K562 (cell line): ENCODE data around the gene COX6B2. TPM values are rescaled to one million over a fixed set of nuclear protein-coding genes. Genes with fewer than 3 reads are reported as not detected.

Experiments
- ARHGAP35 ChIP-seq: fragments of 450-650 bp; IDR thresholded peaks from 2 replicates; pipeline ENCODE4 v1.6.1; 2018; ENCODE audit not compliant: partially characterized antibody
- BRD9 ChIP-seq: fragments of 450-650 bp; IDR thresholded peaks from 2 replicates; pipeline ENCODE4 v1.6.1; 2018; ENCODE audit warnings: low read depth; ENCODE audit not compliant: partially characterized antibody
- E2F6 ChIP-seq, 2 experiments: IDR thresholded peaks; 2 replicates each; pipeline ENCODE4 v1.6.1; 2011; ENCODE audit warnings: borderline replicate concordance in 1 of 2, control low read depth in 1 of 2, low read depth in 1 of 2, low read length in 1 of 2, mild to moderate bottlenecking in 1 of 2, mixed read lengths in 1 of 2, moderate library complexity in 1 of 2; ENCODE audit not compliant: insufficient read depth in 1 of 2, insufficient read length in 1 of 2, poor library complexity in 1 of 2, severe bottlenecking in 1 of 2; ENCODE audit errors: extremely low read depth in 1 of 2
- FIP1L1 ChIP-seq: fragments of 200-400 bp; formaldehyde crosslinking; IDR thresholded peaks from 2 replicates; pipeline ENCODE4 v1.6.1; 2018; ENCODE audit warnings: mild to moderate bottlenecking, low read depth, low read length; ENCODE audit not compliant: poor library complexity, severe bottlenecking
- FOXP4 ChIP-seq: sonication (generic); formaldehyde crosslinking; IDR thresholded peaks from 2 replicates; pipeline ENCODE4 v1.8.0; 2022; ENCODE audit warnings: mild to moderate bottlenecking, missing genetic modification reagents, borderline replicate concordance
- MXD1 ChIP-seq: fragments of 250-450 bp; sonication (Bioruptor Pico); IDR thresholded peaks from 2 replicates; pipeline ENCODE4 v1.8.0; 2021; ENCODE audit warnings: borderline replicate concordance, mild to moderate bottlenecking, moderate library complexity; ENCODE audit not compliant: poor library complexity, severe bottlenecking
- OTX1 ChIP-seq: fragments of 450-650 bp; formaldehyde crosslinking; IDR thresholded peaks from 2 replicates; pipeline ENCODE4 v1.4.0; 2022; ENCODE audit warnings: mild to moderate bottlenecking
- PTTG1 ChIP-seq: fragments of 450-650 bp; IDR thresholded peaks from 2 replicates; pipeline ENCODE4 v1.6.1; 2016; ENCODE audit warnings: low read depth, mild to moderate bottlenecking, missing genetic modification characterization, missing compliant biosample characterization
- RBFOX2 ChIP-seq: fragments of 200-400 bp; formaldehyde crosslinking; IDR thresholded peaks from 2 replicates; pipeline ENCODE4 v1.6.1; 2017; ENCODE audit warnings: low read depth, mild to moderate bottlenecking, low read length, moderate library complexity
- RBM22 ChIP-seq: fragments of 200-400 bp; formaldehyde crosslinking; IDR thresholded peaks from 2 replicates; pipeline ENCODE4 v1.6.1; 2018; ENCODE audit warnings: low read length, low read depth; ENCODE audit not compliant: poor library complexity, severe bottlenecking
- SLC30A9 ChIP-seq: fragments of 250-450 bp; sonication (Bioruptor Pico); IDR thresholded peaks from 2 replicates; pipeline ENCODE4 v1.8.0; 2022; ENCODE audit warnings: mild to moderate bottlenecking, moderate library complexity
- TCF7 ChIP-seq: sonication (generic); IDR thresholded peaks from 2 replicates; pipeline ENCODE4 v1.6.1; 2016; ENCODE audit warnings: antibody characterized with exemption, borderline replicate concordance
- UBTF ChIP-seq, 2 experiments: IDR thresholded peaks; 2 replicates each; pipeline ENCODE4 v1.6.1; 2012; ENCODE audit warnings: improper control_type of control experiment in 2 of 2, low read depth in 2 of 2, low read length in 2 of 2, borderline replicate concordance in 1 of 2
- YY1 ChIP-seq, 3 experiments: IDR thresholded peaks; 2 replicates each; pipeline ENCODE4 v1.6.1; 2011; ENCODE audit warnings: low read length in 2 of 3, mild to moderate bottlenecking in 2 of 3, moderate library complexity in 2 of 3, borderline replicate concordance in 1 of 3, control low read depth in 1 of 3, low read depth in 1 of 3; ENCODE audit not compliant: insufficient read depth in 3 of 3, insufficient replicate concordance in 2 of 3, control insufficient read depth in 1 of 3, insufficient read length in 1 of 3; ENCODE audit errors: extremely low read depth in 1 of 3
- ZFX ChIP-seq: sonication (generic); formaldehyde crosslinking; IDR thresholded peaks from 2 replicates; pipeline ENCODE4 v1.8.0; 2022; ENCODE audit warnings: mild to moderate bottlenecking, missing genetic modification reagents, moderate library complexity
- ZNF165 ChIP-seq: fragments of 250-450 bp; sonication (Bioruptor Pico); IDR thresholded peaks from 2 replicates; pipeline ENCODE4 v1.4.0; 2020; ENCODE audit warnings: borderline replicate concordance
- ZNF655 ChIP-seq: fragments of 250-450 bp; sonication (Bioruptor Pico); IDR thresholded peaks from 2 replicates; pipeline ENCODE4 v1.5.0; 2021
- ZNF780A ChIP-seq: fragments of 250-450 bp; sonication (Bioruptor Pico); IDR thresholded peaks from 2 replicates; pipeline ENCODE4 v1.5.0; 2021; ENCODE audit warnings: mild to moderate bottlenecking
- polyA plus RNA-seq, 8 experiments: library from polyadenylated mRNA; depleted of rRNA in 4 of 8; stranded (reverse) in 5 of 8; unstranded in 3 of 8; fragments of >200 nt; fragmentation: Nextera tagmentation in 2 of 8; fragmentation: Illumina TruSeq in 1 of 8; extraction: Ambion mirVana in 2 of 8; extraction: Trizol in 1 of 8; gene quantifications; 2 replicates each; pipeline versions ENCODE4 v1.2.1 to v1.2.3, GENCODE V29; 2011 to 2014; ENCODE audit warnings: inconsistent platforms in 1 of 8, missing spikeins in 1 of 8
- total RNA-seq, 7 experiments: library from RNA; depleted of rRNA in 6 of 7; stranded (reverse); fragments of >200 nt in 6 of 7; fragmentation: Illumina TruSeq in 2 of 7; extraction: Trizol in 2 of 7; gene quantifications; 2 replicates each; pipeline versions ENCODE4 v1.2.1 to v1.2.3, GENCODE V29; 2011 to 2021; ENCODE audit warnings: low replicate concordance in 1 of 7

The COX6B2 gene
- total and polyA plus RNA-seq, 9 of the 15 experiments (the other 6 are each of a cell fraction or from before 2014, with no cell fraction given), result 0.40 to 2.5 (median 0.83) TPM

- no peak for TF ChIP-seq RBM22
- TF ChIP-seq ZNF655 (CRISPR knock-in tag), result no peak
- TF ChIP-seq OTX1 (CRISPR knock-in tag), result no peak
- TF ChIP-seq SLC30A9 (CRISPR knock-in tag), result no peak
- TF ChIP-seq FOXP4, result no peak
- no peak for TF ChIP-seq TCF7
- no peak for TF ChIP-seq UBTF (IDR thresholded peaks at IDR 0.05; ENCODE audit: borderline replicate concordance in 1 of 2, low read depth in 2 of 2, low read length in 2 of 2)
- TF ChIP-seq PTTG1, result no peak
- TF ChIP-seq ZFX (CRISPR knock-in tag), result 0 out of 2 replicates have a peak, but pooled peaks have one; percentile 24
- no peak for TF ChIP-seq ARHGAP35
- TF ChIP-seq RBFOX2, result peak; percentile 83
- no peak for TF ChIP-seq ZNF165 (CRISPR knock-in tag)
- no peak for TF ChIP-seq E2F6 (IDR thresholded peaks at IDR 0.05; ENCODE audit: borderline replicate concordance in 1 of 2, extremely low read depth in 1 of 2, insufficient read depth in 1 of 2, insufficient read length in 1 of 2, low read depth in 1 of 2, low read length in 1 of 2, poor library complexity in 1 of 2, severe bottlenecking in 1 of 2)
- TF ChIP-seq BRD9, result no peak
- TF ChIP-seq FIP1L1, result no peak
- TF ChIP-seq ZNF780A, result no peak
- no peak for TF ChIP-seq YY1 (IDR thresholded peaks at IDR 0.05; ENCODE audit: borderline replicate concordance in 1 of 3, control insufficient read depth in 1 of 3, extremely low read depth in 1 of 3, insufficient read depth in 3 of 3, insufficient read length in 1 of 3, insufficient replicate concordance in 2 of 3, low read depth in 1 of 3, low read length in 2 of 3)
- no peak for TF ChIP-seq MXD1 (CRISPR knock-in tag)
These were observed 33.4 kb upstream of the COX6B2 start (continued) for GRCh38 chr19:55387736-55388497.
